ENCODE data around the gene RPA1.

- TF ChIP-seq SP1 (IDR thresholded peaks at IDR 0.05) (no peak), YY1 (IDR thresholded peaks at IDR 0.05) (no peak), TAF1 (conservative IDR thresholded peaks at IDR 0.05) (no peak), RAD21 (IDR thresholded peaks at IDR 0.05) (no peak)
- TF ChIP-seq, protein P1, sequence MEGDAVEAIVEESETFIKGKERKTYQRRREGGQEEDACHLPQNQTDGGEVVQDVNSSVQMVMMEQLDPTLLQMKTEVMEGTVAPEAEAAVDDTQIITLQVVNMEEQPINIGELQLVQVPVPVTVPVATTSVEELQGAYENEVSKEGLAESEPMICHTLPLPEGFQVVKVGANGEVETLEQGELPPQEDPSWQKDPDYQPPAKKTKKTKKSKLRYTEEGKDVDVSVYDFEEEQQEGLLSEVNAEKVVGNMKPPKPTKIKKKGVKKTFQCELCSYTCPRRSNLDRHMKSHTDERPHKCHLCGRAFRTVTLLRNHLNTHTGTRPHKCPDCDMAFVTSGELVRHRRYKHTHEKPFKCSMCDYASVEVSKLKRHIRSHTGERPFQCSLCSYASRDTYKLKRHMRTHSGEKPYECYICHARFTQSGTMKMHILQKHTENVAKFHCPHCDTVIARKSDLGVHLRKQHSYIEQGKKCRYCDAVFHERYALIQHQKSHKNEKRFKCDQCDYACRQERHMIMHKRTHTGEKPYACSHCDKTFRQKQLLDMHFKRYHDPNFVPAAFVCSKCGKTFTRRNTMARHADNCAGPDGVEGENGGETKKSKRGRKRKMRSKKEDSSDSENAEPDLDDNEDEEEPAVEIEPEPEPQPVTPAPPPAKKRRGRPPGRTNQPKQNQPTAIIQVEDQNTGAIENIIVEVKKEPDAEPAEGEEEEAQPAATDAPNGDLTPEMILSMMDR (IDR thresholded peaks at IDR 0.05; ENCODE audit: low read depth, low read length, missing input control): no peak
Measured at GRCh38 chr17:1939981-1940809, 110.4 kb downstream of the RPA1 start.
